Esophagus muscularis mucosa (tissue), 3 donors: ENCODE data around the gene SCCPDH.

Source experiments
- POLR2AphosphoS5 ChIP-seq, 2 donors: sonication (generic); formaldehyde crosslinking; IDR thresholded peaks; one replicate each; pipeline ENCODE4 v1.6.1; 2017; ENCODE audit warnings: antibody characterized with exemption in 2 of 2
- TF ChIP-seq, protein P1 (sequence below), 3 experiments: fragments of 200-600 bp in 2 of 3; fragments of 450-650 bp in 1 of 3; sonication (generic) in 2 of 3; IDR thresholded peaks; one replicate each; pipeline ENCODE4 v1.5.1; 2017 to 2019; ENCODE audit warnings: antibody characterized with exemption in 3 of 3, mild to moderate bottlenecking in 2 of 3, moderate library complexity in 1 of 3

DNA sequence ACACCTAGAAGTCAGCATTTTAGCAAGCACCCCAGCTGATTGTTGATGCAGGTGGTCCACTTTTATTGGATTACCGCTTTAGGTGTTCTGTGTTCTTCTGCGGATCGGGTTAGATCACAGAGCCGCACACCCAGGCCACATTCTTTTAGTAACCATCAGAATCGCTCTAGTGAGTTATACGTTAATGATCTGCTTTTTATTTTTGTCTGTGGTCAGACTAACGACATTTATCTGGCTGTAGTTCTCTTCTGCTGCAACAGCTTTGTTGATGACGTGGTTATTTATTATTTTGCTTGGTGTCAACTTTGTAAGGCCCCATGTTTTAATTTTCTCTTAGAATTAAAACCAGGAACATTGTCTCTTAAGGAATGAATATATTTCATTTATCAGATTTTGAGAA, 18.2 kb downstream of the SCCPDH start:
- TF ChIP-seq POLR2AphosphoS5 (IDR thresholded peaks at IDR 0.05), result no peak
- TF ChIP-seq, protein P1, sequence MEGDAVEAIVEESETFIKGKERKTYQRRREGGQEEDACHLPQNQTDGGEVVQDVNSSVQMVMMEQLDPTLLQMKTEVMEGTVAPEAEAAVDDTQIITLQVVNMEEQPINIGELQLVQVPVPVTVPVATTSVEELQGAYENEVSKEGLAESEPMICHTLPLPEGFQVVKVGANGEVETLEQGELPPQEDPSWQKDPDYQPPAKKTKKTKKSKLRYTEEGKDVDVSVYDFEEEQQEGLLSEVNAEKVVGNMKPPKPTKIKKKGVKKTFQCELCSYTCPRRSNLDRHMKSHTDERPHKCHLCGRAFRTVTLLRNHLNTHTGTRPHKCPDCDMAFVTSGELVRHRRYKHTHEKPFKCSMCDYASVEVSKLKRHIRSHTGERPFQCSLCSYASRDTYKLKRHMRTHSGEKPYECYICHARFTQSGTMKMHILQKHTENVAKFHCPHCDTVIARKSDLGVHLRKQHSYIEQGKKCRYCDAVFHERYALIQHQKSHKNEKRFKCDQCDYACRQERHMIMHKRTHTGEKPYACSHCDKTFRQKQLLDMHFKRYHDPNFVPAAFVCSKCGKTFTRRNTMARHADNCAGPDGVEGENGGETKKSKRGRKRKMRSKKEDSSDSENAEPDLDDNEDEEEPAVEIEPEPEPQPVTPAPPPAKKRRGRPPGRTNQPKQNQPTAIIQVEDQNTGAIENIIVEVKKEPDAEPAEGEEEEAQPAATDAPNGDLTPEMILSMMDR (IDR thresholded peaks at IDR 0.05), result no peak
